CD4-positive, CD25-positive, alpha-beta regulatory T cell (primary cell): ENCODE data around the gene COX6B2. TPM values are rescaled to one million over a fixed set of nuclear protein-coding genes. Genes with fewer than 3 reads are reported as not detected.

Source experiments
- ATAC-seq, 2 donors: fragments of 150-1000 bp; cut with Tn5 transposase; one replicate each; pipeline ENCODE4 v1.10.0; 2021; ENCODE audit warnings: low read depth in 2 of 2, moderate number of reproducible peaks in 2 of 2, moderate library complexity in 1 of 2
- DNase-seq, 3 donors: peaks; one replicate each; pipeline versions ENCODE4 v3.0.0 to v3.0.0-alpha.2; 2012 to 2022; ENCODE audit warnings: mixed read lengths in 1 of 3
- H3K27ac ChIP-seq: one replicate; pipeline ENCODE4 v1.7.0; 2013; ENCODE audit warnings: mild to moderate bottlenecking, low read length; ENCODE audit not compliant: insufficient read depth, poor library complexity, severe bottlenecking
- H3K27me3 ChIP-seq: one replicate; pipeline ENCODE4 v1.7.0; 2013; ENCODE audit warnings: low read length; ENCODE audit not compliant: control insufficient read depth, insufficient read depth
- H3K36me3 ChIP-seq: one replicate; pipeline ENCODE4 v1.7.0; 2013; ENCODE audit warnings: mild to moderate bottlenecking, low read length, moderate library complexity; ENCODE audit not compliant: control insufficient read depth, insufficient read depth
- H3K4me1 ChIP-seq: 2 replicates; pipeline ENCODE4 v1.7.0; 2013; ENCODE audit warnings: mild to moderate bottlenecking, low read length; ENCODE audit not compliant: insufficient read depth, control insufficient read depth, poor library complexity, severe bottlenecking
- H3K4me3 ChIP-seq: one replicate; pipeline ENCODE4 v1.7.0; 2013; ENCODE audit warnings: low read depth, mild to moderate bottlenecking, low read length, moderate library complexity
- H3K9me3 ChIP-seq, 2 experiments: 1 replicate in 1 of 2; 2 replicates in 1 of 2; pipeline ENCODE4 v1.7.0; 2013; ENCODE audit warnings: low read length in 2 of 2, mild to moderate bottlenecking in 1 of 2, moderate library complexity in 1 of 2; ENCODE audit not compliant: control insufficient read depth in 2 of 2
- H3K27ac Mint-ChIP-seq, 3 donors: one replicate each; pipeline ENCODE4 v1.8.0; 2020 to 2022; ENCODE audit warnings: mild to moderate bottlenecking in 3 of 3, mixed read lengths in 3 of 3, moderate library complexity in 2 of 3
- H3K27me3 Mint-ChIP-seq: one replicate; pipeline ENCODE4 v1.8.0; 2022; ENCODE audit warnings: mild to moderate bottlenecking, mixed read lengths
- H3K36me3 Mint-ChIP-seq: one replicate; pipeline ENCODE4 v1.8.0; 2020; ENCODE audit warnings: mixed read lengths
- H3K4me1 Mint-ChIP-seq, 4 donors: one replicate each; pipeline ENCODE4 v1.8.0; 2020 to 2022; ENCODE audit warnings: mixed read lengths in 4 of 4, mild to moderate bottlenecking in 1 of 4
- H3K4me3 Mint-ChIP-seq, 4 donors: one replicate each; pipeline ENCODE4 v1.8.0; 2020 to 2022; ENCODE audit warnings: mild to moderate bottlenecking in 4 of 4, mixed read lengths in 4 of 4, moderate library complexity in 3 of 4
- H3K9me3 Mint-ChIP-seq, 7 donors: one replicate each; pipeline ENCODE4 v1.8.0; 2020 to 2022; ENCODE audit warnings: mixed read lengths in 7 of 7, mild to moderate bottlenecking in 3 of 7, moderate library complexity in 2 of 7
- polyA plus RNA-seq, 4 donors: library from polyadenylated mRNA; unstranded; fragments of 300-500 nt; fragmentation: Illumina TruSeq; gene quantifications; one replicate each; pipeline ENCODE4 v1.2.3, GENCODE V29; 2021
- total RNA-seq: library from RNA; stranded (reverse); gene quantifications from one replicate; pipeline ENCODE4 v1.2.3, GENCODE V29; 2022

Gene COX6B2
- total and polyA plus RNA-seq, 5 donors from 2014 or later = 0.57 TPM; not detected in 4

DNA sequence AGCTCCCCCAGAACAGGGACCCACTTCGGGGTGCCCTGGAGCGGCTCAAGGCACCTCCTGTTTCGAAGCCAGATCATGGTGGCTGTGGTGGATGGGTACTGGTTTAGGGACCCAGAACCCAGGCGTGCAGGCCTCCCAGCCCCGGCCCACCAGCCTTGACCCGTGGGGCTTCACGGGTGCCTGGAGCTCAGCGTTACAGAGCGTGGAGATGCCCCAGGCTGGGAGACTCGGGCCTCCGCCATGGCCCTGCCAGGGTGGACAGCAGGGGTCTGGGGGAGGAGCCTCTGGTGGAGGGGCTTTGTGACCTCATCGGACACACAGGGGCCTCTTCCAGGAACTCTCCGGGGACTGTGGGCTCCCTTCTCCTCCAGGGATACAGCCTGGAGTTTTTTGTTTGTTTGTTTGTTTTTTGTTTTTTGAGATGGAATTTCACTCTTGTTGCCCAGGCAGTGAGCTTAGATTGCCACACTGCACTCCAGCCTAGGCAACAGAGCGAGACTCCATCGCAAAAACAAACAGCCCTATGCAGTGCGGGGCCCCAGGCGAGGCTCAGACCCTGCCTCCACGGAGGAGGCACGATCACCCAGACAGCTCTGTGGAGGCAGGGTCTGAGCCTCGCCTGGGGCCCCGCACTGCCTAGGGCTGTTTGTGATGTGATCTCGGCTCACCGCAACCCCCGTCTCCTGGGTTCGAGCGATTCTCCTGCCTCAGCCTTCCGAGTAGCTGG lies 8.6 kb upstream of the COX6B2 start, which contains the start of gene GARIN5B:
TSS of gene GARIN5B (minus strand) at position 271 of the 727 bp plus-strand sequence. CDS start at position 77, 194 bp downstream.
- Histone ChIP-seq H3K27ac (no peak within 1 kb of the TSS), H3K4me3 (no peak within 1 kb of the TSS), H3K27me3 (no peaks in the 10 kb centered on the region), H3K36me3 (no peaks in the 10 kb centered on the region), H3K9me3 (no peaks in the 10 kb centered on the region), H3K4me1 (no peaks in the 10 kb centered on the region)
- DNase-seq (no peak), ATAC-seq (no peak)
- H3K4me1 Mint-ChIP-seq = no peaks in the 10 kb centered on the region
- H3K9me3 Mint-ChIP-seq = peaks cover 0 to 2% (median 0%) of the 10 kb centered on the region in 7 donors
- H3K36me3 Mint-ChIP-seq = no peaks in the 10 kb centered on the region
- H3K27ac Mint-ChIP-seq = no peak within 1 kb of the TSS
- no peak within 1 kb of the TSS for H3K4me3 Mint-ChIP-seq
- H3K27me3 Mint-ChIP-seq = peaks cover 18% of the 10 kb centered on the region

GRCh38 chr19:55362174-55362989 lies 7.9 kb upstream of the COX6B2 start:
- ATAC-seq (no peak), DNase-seq (no peak)
- Histone ChIP-seq H3K4me3 (no peak overlapping the region), H3K9me3 (no peaks in the 10 kb centered on the region), H3K27ac (no peak overlapping the region), H3K4me1 (no peaks in the 10 kb centered on the region), H3K36me3 (no peaks in the 10 kb centered on the region), H3K27me3 (no peaks in the 10 kb centered on the region)
- peaks cover 12% of the 10 kb centered on the region for H3K27me3 Mint-ChIP-seq
- no peaks in the 10 kb centered on the region for H3K36me3 Mint-ChIP-seq
- no peak overlapping the region for H3K4me3 Mint-ChIP-seq
- peaks cover 0 to 1% (median 0%) of the 10 kb centered on the region in 7 donors for H3K9me3 Mint-ChIP-seq
- H3K27ac Mint-ChIP-seq = no peak overlapping the region
- no peaks in the 10 kb centered on the region for H3K4me1 Mint-ChIP-seq

DNA sequence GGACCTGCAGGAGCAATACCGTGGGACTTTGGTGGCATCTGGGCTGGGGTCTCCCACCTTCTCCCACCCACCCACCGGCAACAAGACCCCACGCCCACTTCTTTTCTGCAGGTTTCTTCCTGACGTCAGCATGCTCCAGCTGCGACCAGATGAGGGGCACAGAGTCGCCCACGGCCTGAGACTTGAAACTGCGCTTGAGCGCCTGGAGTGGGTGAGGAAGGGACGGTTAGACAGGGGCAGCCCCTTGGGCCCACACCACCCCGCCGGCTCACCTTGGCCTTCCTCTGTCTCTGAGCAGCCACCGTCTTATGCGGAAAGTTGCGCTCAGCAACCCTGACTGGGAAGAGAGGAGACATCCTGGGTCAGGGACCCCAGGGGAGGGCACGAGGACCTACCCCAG lies 6.4 kb upstream of the COX6B2 start:
- H3K4me1 ChIP-seq = no peaks in the 10 kb centered on the region
- H3K27me3 ChIP-seq = no peaks in the 10 kb centered on the region
- ATAC-seq (no peak), DNase-seq (no peak)
- Mint-ChIP-seq H3K27me3 (peaks cover 21% of the 10 kb centered on the region), H3K9me3 (peaks cover 0 to 1% (median 0%) of the 10 kb centered on the region in 7 donors), H3K4me3 (no peak overlapping the region), H3K27ac (no peak overlapping the region), H3K4me1 (no peaks in the 10 kb centered on the region), H3K36me3 (no peaks in the 10 kb centered on the region)
- H3K36me3 ChIP-seq = no peaks in the 10 kb centered on the region
- H3K9me3 ChIP-seq = no peaks in the 10 kb centered on the region
- H3K4me3 ChIP-seq = no peak overlapping the region
- H3K27ac ChIP-seq = no peak overlapping the region

DNA sequence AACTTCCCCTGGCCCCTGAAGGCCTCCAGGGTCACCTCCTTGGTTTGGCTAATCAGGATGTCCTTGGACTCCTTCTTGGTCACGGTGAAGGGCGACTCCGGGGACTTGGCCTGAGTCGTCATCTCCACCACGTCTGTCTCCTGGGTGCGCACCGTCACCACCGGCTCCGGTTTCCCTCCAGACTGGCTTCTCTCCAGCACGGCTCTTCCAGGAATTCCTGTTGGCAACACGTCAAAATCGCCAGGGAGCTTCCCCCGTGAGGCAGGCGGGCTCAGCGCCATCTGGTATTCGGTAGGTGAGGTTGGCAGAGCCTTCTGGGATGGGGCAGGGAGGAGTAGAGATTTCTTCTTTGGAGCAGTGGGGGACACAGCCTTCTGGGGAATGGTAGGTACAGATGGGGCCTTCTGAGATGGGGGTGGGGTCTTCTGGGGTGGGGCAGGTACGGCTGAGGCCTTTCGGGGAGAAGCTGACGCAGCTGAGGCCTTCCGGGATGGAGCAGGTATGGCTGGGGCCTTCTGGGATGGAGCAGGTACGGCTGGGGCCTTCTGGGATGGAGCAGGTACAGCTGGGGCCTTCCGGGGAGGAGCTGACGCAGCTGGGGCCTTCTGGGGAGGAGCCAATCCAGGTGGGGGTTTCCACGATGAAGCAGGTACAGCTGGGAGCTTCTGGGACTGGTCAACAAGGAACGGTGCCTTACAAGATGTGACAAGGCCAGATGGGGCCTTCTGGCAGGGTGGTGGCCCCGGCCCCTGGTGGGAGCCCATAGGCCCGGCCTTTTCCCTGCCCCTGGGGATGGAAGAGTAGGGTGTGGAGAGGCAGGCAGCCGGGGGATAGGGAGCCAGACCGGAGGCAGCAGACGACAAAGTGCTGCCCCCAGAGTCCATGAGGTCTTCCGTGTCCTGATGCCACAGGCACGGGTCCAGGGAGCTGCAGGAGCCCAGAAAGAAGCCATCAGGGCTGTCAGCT lies 4.7 kb upstream of the COX6B2 start:
- no peak for ATAC-seq
- Histone ChIP-seq H3K9me3 (no peaks in the 10 kb centered on the region), H3K27me3 (peaks cover 4% of the 10 kb centered on the region), H3K4me1 (peaks cover 6% of the 10 kb centered on the region), H3K4me3 (no peak overlapping the region), H3K27ac (no peak overlapping the region), H3K36me3 (no peaks in the 10 kb centered on the region)
- Mint-ChIP-seq H3K4me1 (peaks cover 0 to 3% (median under 1%) of the 10 kb centered on the region in 4 donors), H3K9me3 (peaks cover 0 to 1% (median 0%) of the 10 kb centered on the region in 7 donors), H3K27ac (no peak overlapping the region), H3K36me3 (no peaks in the 10 kb centered on the region), H3K27me3 (peaks cover 23% of the 10 kb centered on the region), H3K4me3 (no peak overlapping the region)
- no peak for DNase-seq

- DNase-seq (no peak), ATAC-seq (no peak)
- Mint-ChIP-seq H3K4me3 (peak overlapping the region in 1 of 4 donors; percentile 27), H3K36me3 (no peaks in the 10 kb centered on the region), H3K27ac (no peak overlapping the region), H3K9me3 (peaks cover 0 to 1% (median 0%) of the 10 kb centered on the region in 7 donors), H3K4me1 (peaks cover 0 to 7% (median 2%) of the 10 kb centered on the region in 4 donors), H3K27me3 (peaks cover 28% of the 10 kb centered on the region)
- H3K4me1 ChIP-seq = peaks cover 13% of the 10 kb centered on the region
- no peak overlapping the region for H3K27ac ChIP-seq
- no peaks in the 10 kb centered on the region for H3K9me3 ChIP-seq
- no peaks in the 10 kb centered on the region for H3K36me3 ChIP-seq
- H3K27me3 ChIP-seq = peaks cover 4% of the 10 kb centered on the region
- H3K4me3 ChIP-seq = no peak overlapping the region
These were observed 4.0 kb upstream of the COX6B2 start for GRCh38 chr19:55358493-55358892.

- DNase-seq (no peak), ATAC-seq (no peak)
- H3K27me3 ChIP-seq = peaks cover 18% of the 10 kb centered on the region
- no peaks in the 10 kb centered on the region for H3K36me3 Mint-ChIP-seq
- peaks cover 60% of the 10 kb centered on the region for H3K27me3 Mint-ChIP-seq
- peak overlapping the region; percentile 23 to 61 (median 40) for H3K4me3 Mint-ChIP-seq
- H3K27ac Mint-ChIP-seq = peak overlapping the region in 1 of 3 donors; percentile 43
- no peaks in the 10 kb centered on the region for H3K36me3 ChIP-seq
- peaks cover 0 to 3% (median 0%) of the 10 kb centered on the region in 7 donors for H3K9me3 Mint-ChIP-seq
- H3K4me1 Mint-ChIP-seq = peaks cover 0 to 29% (median 13%) of the 10 kb centered on the region in 4 donors
- no peak overlapping the region for H3K4me3 ChIP-seq
- H3K27ac ChIP-seq = no peak overlapping the region
- H3K4me1 ChIP-seq = peaks cover 20% of the 10 kb centered on the region
- H3K9me3 ChIP-seq = no peaks in the 10 kb centered on the region
These were observed 798 bp upstream of the COX6B2 start for GRCh38 chr19:55355213-55355821.
